Astrocyte (in vitro differentiated cells and primary cell): Measurements from ENCODE around the gene SSR4.

Source experiments
- EZH2 ChIP-seq: IDR thresholded peaks from 2 replicates; pipeline ENCODE4 v1.6.1; 2012; ENCODE audit warnings: mild to moderate bottlenecking, low read length, inconsistent platforms; ENCODE audit not compliant: insufficient read depth
- TF ChIP-seq, protein P1 (sequence below): IDR thresholded peaks from 2 replicates; pipeline ENCODE4 v1.5.1; 2011; ENCODE audit warnings: low read depth, mild to moderate bottlenecking, inconsistent platforms, low read length, moderate library complexity; ENCODE audit not compliant: insufficient read depth

DNA sequence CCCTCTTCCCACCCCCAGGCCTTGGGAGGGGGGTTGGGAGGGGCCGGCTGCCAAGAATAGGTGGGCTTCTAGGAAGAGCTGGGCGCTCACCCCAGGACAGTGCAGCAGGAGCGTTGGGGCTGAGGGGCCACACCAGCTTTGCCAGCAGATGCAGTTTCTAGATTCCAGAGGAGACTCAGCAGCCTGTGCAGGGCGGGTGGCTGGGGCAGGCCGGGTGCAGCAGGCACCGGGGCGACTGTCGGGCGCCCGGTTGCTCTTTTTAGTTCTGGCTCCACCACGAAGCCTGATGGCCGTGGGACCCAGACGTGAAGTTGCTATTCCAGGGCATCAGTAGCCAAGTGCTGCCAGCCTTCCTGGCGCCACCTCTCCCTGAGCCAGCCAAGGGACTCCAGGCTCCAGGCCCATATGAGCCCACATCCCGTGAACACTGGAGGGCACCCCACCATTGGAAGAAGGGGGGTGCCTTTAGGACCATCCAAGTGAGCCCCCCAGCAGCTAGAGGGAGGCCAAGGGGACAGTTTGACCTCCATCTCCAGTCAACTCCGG lies 5.8 kb downstream of the SSR4 start:
- TF ChIP-seq EZH2: no peak
- TF ChIP-seq, protein P1, sequence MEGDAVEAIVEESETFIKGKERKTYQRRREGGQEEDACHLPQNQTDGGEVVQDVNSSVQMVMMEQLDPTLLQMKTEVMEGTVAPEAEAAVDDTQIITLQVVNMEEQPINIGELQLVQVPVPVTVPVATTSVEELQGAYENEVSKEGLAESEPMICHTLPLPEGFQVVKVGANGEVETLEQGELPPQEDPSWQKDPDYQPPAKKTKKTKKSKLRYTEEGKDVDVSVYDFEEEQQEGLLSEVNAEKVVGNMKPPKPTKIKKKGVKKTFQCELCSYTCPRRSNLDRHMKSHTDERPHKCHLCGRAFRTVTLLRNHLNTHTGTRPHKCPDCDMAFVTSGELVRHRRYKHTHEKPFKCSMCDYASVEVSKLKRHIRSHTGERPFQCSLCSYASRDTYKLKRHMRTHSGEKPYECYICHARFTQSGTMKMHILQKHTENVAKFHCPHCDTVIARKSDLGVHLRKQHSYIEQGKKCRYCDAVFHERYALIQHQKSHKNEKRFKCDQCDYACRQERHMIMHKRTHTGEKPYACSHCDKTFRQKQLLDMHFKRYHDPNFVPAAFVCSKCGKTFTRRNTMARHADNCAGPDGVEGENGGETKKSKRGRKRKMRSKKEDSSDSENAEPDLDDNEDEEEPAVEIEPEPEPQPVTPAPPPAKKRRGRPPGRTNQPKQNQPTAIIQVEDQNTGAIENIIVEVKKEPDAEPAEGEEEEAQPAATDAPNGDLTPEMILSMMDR: no peak
